ENCODE data around the gene NCAPD3. TPM values are rescaled to one million over a fixed set of nuclear protein-coding genes. Genes with fewer than 3 reads are reported as not detected.

NCAPD3 gene
- total and polyA plus RNA-seq, 2 donors (not counting 3 experiments of a cell fraction or from before 2014, with no cell fraction given): 22.6 to 43.8 TPM

GRCh38 chr11:134260503-134260902 is 36.7 kb upstream of the NCAPD3 start:
- dilution Hi-C loops (cut with MboI; ENCODE audit: extremely low pct_ligation_motif_present, low sequenced_read_pairs) (no loop called here), intact Hi-C loops (cut with micrococcal nuclease) (no loop called here)
- Histone ChIP-seq H3K9me3 (replicated peaks; ENCODE audit: control insufficient read depth, insufficient read depth, low read length) (no peaks in the 10 kb centered on the region), H3K36me3 (ENCODE audit: control insufficient read depth in 2 of 2, extremely low read depth in 1 of 2, insufficient read depth in 2 of 2, low read length in 2 of 2) (peaks cover 6 to 17% of the 10 kb centered on the region in 2 experiments), H2AFZ (ENCODE audit: low read depth, low read length) (no peak overlapping the region), H3K4me2 (ENCODE audit: insufficient read depth, low read length) (no peak overlapping the region), H3K27me3 (ENCODE audit: control insufficient read depth in 2 of 2, insufficient read depth in 2 of 2, low read length in 2 of 2) (no peaks in the 10 kb centered on the region), H3K9me1 (replicated peaks; ENCODE audit: control insufficient read depth, extremely low read depth, insufficient read depth, low read length) (no peaks in the 10 kb centered on the region), H3K9ac (replicated peaks; ENCODE audit: extremely low read depth, insufficient read depth, low read length) (no peak overlapping the region), H3K4me3 (replicated peaks in 1 of 3; ENCODE audit: insufficient read depth in 1 of 3, low read depth in 1 of 3, low read length in 3 of 3) (no peak overlapping the region), H3K4me1 (ENCODE audit: control insufficient read depth, extremely low read depth, insufficient read depth, low read length) (no peaks in the 10 kb centered on the region), H4K20me1 (replicated peaks; ENCODE audit: control insufficient read depth, extremely low read depth, insufficient read depth, low read length) (no peaks in the 10 kb centered on the region), H3K27ac (ENCODE audit: insufficient read depth, low read depth, low read length) (no peak overlapping the region), H3K79me2 (ENCODE audit: control insufficient read depth, insufficient read depth, low read length) (no peaks in the 10 kb centered on the region)
- FAIRE-seq (no peak), DNase-seq (ENCODE audit: low read depth, low spot score) (no peak)
- no TSS peak for BruUV-seq (replicated peaks)
- ChIA-PET CTCF (interaction anchor here (1.7 to 2.0 kb wide), 2 partner anchors 9 kb away, joined by 5 to 8 read pairs; no protein-coding TSS in a partner anchor), POLR2A (no interaction called here)
- TF ChIP-seq CTCF (IDR thresholded peaks at IDR 0.05; ENCODE audit: extremely low read depth in 1 of 2, insufficient read depth in 1 of 2, low read depth in 1 of 2, low read length in 2 of 2): no peak
- no peak for TF ChIP-seq MAX (IDR thresholded peaks at IDR 0.05; ENCODE audit: insufficient read depth, insufficient read length)
- no peak for TF ChIP-seq FOS (IDR thresholded peaks at IDR 0.05; ENCODE audit: borderline replicate concordance, insufficient read depth, low read length)
- no peak for TF ChIP-seq EZH2 (IDR thresholded peaks at IDR 0.05; ENCODE audit: borderline replicate concordance, low read depth, low read length, severe bottlenecking)
- no peak for TF ChIP-seq POLR2A (IDR thresholded peaks at IDR 0.05; ENCODE audit: low read depth, low read length)
- no peak for TF ChIP-seq POLR2AphosphoS5 (IDR thresholded peaks at IDR 0.05; ENCODE audit: insufficient read depth, low read depth, low read length)
- no peak for TF ChIP-seq JUN (IDR thresholded peaks at IDR 0.05; ENCODE audit: borderline replicate concordance, insufficient read depth, insufficient read length, low read depth)
- TF ChIP-seq GATA2 (IDR thresholded peaks at IDR 0.05; ENCODE audit: insufficient read depth, insufficient read length, low read depth, low read length): no peak
- no peak for TF ChIP-seq MYC (IDR thresholded peaks at IDR 0.05; ENCODE audit: low read depth, low read length)
